ENCODE data around the gene SLC35F1.

Gene SLC35F1

DNA sequence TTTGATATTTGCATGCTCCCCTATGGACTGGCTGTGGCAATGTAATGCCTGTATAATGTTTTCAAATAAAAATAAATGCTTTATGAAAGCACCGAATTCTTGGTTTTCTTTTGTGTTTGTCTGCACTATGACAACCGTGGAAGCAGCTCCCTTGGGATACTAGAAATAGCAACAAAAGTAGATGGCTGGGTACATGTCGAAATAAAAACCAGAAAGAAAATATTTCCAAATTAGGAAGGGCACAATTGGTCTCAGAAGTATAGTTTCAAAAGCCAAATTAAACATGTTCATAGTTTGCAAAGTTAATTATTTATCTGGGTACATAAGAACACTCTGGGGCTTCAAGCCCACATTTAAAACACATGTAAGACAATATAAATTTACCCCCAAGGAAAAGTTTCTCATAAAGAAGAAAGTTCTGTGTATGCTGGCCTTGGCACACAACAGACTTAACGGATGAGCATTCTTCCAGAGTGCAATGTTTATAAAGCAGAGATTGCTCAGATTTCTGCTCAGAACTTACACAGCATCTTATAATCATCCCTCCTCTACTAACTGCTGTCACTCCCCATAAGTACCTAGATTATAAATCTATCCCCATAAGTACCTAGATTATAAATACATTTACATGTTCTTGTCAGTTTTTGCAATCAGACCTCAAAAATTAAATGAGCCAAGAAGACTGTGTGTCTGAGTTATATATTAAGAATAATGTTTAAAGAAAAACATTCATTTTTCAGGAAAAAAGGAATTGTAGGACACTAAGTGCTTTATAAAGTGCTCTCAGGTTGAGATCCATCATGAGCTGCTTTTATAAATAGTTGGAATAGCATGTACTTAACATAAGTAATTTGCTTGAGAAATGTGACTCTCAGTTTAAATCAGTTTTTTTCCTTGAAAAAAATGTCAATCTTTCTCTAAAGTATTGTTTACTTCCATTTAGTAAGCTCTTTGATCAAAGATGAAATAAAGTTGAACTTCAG lies 410.8 kb downstream of the SLC35F1 start:
- DNase-seq (ENCODE audit: low spot score), result peak; percentile 19

DNA sequence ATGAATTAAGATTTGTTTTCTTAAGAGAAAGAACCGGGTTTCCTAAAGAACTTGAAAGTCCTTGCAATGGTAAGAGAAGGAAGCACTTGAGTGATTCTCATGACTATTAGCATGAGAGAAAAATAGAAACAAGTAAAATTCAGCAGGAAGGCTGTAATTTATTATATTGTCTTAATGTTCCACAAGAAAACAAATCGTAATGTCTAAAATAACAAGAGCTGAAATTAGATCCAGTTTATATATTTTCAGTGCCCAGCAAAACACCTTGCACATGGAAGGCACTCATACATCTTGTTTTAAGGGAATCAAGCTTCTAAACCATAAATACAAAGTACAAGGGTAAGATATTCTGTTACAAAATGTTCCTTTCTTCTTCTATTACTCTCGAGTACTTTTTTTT lies 411.6 kb downstream of the SLC35F1 start:
- DNase-seq (ENCODE audit: low spot score), result no peak

DNA sequence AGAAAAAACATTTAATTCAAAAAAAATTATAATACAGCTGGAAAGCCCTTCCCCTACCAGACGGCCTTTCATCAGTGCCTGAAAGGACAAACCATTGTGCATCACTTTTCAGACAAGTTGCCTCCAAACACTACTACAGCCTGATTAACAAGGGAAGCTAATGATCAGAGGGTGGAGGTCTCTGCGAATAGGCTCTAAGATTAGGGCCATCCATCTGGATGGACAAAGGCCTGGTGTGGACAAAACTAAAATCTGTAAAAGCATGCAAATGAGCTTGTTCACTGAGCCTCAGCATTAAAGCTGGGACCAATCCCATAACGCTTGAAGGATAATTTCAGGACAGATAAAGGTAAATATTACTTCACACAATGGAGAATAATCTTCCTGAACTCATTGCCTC lies 412.4 kb downstream of the SLC35F1 start:
- DNase-seq (ENCODE audit: low spot score), result no peak

DNA sequence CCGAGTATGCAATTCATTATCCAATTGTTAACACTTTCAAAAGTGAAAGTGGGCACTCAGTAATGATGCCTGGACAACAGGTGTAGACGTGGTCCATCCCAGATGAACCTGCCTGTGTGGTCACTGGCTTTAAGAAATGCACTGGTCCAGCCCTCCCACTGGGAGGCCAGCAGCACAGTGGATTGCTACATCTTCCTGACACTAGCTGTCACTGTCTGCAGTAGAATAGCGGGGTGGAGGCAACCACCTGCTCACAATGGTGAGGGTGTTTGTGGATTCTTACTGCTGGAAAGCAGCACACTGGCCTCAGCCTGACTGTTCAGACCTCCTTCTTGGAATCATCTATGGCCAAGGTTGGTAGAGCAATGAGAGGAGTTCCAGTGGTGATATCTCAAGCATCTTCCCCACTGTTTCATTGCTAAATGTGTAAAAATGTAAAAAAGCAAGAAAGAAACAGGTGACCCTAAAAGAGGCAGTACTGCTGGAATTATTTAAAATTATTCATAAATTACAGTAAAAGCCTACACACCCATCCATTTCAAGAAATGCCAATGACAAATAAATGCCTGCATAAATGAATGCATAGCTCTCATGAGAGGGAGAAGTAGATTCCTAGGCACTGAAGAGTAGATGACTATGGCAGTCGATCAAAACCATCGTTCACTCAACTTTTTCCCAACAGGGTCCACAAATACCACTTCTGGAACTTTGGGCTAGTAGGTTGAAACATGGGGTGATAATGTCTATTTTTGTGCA lies 413.0 kb downstream of the SLC35F1 start:
- DNase-seq (ENCODE audit: low spot score), result no peak

DNA sequence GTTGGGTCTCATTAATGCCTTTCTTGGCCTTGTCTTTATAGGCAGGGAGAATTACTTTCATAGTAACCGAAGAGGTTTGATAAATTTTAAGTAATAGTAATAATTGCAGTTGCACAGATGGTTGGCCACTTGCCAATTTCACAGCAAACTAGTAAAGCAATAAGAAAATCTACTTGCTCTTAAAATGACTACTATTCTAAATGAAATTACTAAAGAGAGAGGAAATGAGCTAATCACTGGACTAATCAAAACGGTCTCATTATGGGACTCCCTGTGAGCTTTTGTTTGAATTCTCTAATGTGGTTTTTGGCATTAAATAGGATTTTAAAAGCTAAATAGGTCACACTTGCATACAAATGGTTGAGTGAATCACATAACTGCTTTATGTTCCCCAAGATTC lies 413.6 kb downstream of the SLC35F1 start:
- DNase-seq (ENCODE audit: low spot score), result no peak

DNA sequence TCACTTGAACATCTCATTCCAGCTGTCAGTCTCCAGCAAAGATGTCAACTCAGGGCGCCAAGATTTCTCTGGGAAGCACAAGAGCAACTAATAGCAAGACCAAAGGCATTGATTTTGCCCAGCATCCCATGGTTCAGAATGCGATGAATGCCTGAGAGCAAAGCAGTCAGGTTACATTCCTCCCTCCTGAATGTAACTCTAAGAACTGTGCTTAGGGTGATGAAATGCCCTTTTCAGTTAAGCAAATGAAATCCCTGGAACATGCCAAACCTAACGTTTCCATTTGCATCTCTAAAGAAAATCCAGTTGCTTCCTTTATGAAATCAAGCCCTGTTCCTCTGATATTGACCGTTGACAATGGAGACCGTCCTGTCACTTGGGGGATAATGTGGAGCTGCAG lies 417.1 kb downstream of the SLC35F1 start:
- DNase-seq (ENCODE audit: low spot score), result no peak

DNA sequence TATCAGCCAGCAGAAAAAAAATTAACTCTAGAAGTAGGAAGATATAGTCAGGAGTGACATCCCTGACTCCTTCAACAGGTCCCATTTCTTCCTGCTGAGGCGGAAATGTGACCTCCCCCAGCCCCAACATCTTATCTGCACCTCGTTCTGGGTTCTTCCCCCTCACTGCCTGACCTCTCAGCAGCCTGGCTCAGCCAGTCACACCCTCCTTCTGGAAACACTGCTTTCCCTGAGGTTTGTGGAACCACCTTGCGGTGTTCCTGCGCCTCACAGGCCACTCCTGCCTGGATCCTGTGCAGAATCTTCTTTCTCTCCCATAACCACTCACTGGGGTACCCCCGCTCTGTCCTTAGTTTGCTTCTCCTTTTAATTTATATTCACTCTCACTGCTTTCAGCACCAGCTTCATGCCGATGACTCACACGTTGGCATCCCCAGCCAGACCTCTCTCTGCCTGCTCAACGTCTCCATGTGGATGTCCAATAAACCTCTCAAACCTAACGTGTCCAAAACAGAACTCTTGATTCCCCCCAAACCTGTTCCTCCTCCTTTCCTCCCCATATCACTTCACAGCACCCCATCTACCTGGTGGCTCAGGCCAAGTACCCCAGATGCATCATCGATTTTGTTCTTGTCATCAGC lies 418.3 kb downstream of the SLC35F1 start:
- peak; percentile 40 for DNase-seq (ENCODE audit: low spot score)

DNA sequence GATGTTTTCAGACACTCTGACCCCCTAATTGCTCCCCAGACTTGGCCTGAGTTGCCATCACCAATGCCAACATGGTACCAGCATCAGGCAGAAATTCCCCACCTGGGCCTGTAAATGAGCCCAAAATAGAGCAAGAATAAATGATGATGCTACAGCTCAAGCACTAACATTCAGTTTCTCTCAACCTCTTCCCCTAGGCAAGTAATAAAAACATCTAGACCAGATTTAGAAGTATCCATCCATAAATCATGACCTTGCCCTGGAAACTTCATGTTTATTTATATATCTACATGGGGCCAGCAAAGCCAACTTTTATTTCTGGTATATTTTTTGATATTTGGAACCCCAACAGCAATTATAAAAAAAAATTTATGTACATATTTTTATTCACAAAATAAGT lies 419.6 kb downstream of the SLC35F1 start:
- no peak for DNase-seq (ENCODE audit: low spot score)

DNA sequence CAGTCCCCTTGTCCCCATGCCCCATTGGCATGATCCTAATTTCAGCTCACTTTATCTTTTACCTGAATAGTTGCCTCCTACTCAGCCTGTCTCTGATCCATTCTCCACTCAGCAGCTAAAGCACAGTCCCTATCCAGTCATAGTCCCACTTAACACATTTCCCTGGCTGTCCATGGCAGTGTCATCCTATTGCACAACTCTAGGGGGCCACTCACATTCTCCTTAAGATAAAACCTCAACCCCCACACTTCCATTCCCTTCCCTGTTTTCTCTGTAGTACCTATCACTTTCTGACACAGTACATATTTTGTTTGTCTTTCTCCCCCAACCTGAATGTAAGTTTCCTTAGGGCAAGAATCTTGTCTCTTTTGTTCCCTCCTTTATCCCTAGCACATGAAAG lies 420.2 kb downstream of the SLC35F1 start:
- DNase-seq (ENCODE audit: low spot score), result no peak

DNA sequence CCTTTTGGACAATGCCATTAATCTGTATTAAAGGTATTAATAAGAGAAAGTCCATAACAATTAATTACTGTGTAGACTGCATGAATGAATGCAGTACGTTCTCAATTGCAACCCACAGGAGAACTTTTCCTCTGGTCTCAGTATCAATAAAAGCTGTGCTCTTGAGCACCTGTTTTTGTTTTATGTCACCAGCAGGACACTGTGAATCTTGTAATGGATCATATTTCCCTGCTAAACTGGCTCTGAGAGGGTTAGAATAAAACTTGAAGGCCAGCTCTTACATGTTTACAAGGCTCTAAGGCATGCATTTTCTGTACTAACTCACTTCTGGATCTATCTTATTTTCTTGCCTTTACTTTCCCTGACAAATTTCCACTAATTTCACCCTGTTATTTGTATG lies 426.7 kb downstream of the SLC35F1 start:
- no peak for DNase-seq (ENCODE audit: low spot score)

DNA sequence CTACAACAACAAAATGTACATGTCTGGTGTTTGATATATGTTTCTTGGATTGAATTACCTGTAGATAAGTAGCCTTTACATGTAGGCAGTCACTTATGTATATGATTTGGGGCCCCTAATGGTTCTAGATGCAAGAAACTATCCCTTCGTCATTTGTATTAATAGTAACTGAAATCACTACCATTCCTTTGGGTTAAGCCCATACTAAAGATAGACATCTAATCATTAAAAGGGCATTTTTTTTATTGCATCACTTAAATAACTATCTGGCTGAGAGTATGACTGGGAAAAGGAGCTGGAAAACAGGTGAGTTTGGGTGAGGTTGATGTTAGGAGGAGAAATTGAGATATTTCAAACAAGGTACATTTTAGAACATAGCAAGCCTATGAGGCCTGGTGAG lies 427.6 kb downstream of the SLC35F1 start:
- no peak for DNase-seq (ENCODE audit: low spot score)

DNA sequence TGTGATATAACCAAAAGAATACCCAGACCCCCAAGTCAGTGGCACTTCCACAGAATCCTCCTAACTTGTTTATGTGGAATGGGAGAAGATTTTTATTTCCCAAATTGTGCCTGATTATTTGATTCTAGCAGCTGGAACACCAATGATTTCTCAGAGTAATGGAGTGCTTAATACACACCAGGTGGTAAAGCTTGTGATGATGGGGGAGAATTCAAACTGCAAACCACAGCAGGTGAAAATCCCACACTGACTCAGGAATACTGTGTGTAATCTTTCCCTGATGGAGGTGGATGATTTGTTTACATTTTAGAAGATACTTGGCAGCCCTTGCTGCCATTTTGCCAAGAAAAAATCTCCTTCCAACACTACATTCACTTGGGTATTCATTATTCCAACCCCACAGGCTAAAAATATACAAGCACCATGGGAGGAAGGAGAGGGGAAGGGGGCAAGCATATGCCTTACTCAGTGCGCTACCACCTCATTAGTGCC lies 428.3 kb downstream of the SLC35F1 start:
- no peak for DNase-seq (ENCODE audit: low spot score)

DNA sequence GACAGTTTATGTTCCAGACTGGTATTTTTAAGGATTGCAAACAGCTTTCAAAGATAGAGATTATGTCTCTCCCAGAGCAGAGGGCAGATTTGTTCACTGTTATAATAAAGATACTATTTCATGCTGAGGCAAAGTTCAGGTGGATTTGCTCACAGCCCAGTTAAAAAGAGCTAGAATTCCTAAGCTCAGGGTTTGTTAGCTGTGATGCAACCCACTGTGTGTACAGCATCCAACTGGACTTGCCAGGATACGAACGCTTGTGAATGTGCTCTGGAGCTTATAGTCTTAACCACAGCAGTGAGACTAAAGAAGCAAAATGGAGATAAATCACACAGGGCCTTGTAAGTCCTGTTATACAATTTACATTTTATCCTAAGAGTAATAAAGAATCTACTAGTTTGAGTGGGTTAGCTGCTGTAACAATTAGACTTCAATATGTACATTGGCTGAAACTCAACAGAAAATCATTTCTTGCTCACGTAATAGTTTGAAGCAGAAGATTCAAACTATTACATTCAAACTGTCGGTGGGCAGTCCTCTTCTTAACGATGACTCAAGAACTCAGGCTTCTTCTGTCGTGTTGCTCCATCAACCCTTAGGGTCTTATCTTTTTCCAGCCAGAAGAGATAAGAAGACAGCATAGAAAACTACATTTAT lies 437.1 kb downstream of the SLC35F1 start:
- DNase-seq (ENCODE audit: low spot score), result no peak

DNA sequence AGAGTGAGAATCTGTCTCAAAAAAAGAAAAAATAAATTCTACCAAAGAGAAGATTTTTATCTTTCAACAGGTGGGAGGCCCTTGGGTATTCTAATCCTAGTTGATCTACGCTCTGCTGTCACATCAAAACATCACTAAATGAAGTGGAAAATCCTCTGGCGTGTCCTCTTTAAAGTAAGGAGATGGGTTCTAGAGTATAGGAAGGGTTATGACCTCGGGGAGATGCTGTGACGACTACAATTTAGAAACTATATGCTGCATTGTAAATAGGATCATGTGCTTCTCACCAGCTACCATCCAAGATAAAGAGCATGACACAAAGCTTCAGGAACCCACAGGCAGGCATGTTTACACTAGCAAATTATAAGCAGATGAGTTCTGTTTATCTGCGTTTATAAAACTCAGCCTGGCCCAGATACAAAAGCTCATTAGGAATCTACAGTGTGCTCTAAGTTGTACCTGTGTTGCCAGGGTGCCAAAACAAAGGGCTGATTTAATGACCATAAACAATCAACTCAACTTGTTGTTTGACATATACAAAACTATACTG lies 443.9 kb downstream of the SLC35F1 start:
- DNase-seq (ENCODE audit: low spot score), result peak; percentile 18

DNA sequence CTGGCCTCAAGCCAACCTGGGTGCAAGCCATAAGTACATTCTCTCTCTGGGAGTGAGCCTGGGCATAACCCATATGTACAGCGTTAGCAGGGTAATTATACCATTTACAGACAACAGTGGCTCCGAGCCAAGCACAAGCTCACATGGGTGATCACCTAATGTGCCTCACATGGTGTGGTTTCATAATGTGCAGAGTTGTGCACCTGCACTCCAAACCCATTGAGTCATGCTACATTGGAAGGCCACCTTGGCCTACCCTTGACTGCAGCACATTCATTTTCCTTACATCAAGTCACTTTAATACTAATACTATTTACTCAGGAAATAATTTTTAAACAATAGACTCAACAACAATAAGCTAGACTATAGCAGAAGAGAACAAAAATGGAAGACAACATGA lies 446.5 kb downstream of the SLC35F1 start:
- DNase-seq (ENCODE audit: low spot score), result no peak

DNA sequence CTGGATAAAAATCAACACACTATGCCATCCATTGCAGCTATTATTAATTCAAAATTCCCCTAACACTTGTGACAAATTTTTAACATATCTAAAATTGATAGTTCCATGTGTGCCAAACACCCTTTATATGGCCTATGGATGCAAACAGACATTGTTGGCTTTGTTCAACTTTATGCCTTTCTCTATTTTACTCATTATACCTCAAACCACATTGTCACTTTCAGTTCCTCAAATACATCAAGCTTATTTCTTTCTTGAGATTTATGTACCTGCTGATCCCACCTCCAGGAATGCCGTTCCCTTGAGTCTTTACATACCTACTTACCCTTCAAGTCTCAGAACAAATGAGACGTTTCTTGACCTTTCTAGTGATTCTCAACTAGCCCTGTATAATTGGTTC lies 447.6 kb downstream of the SLC35F1 start:
- DNase-seq (ENCODE audit: low spot score), result no peak

DNA sequence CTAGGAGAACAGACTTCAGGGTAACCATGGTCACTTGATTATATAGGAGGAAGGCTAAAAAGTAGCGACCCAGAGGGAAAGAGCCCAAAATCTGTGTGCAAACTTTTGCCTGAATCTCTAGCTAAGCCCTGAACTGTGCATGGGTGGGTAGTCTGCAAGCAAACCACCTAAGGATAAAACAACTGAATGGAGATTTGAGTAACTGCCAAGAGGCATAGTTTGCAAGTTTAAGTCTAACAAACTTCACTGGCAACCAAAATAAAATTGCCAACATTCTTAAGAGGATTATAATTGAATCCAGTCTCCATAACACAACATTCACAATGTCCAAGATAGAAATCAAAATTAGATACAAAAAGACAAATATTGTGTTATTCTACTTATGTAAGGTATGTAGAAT lies 449.0 kb downstream of the SLC35F1 start:
- no peak for DNase-seq (ENCODE audit: low spot score)

DNA sequence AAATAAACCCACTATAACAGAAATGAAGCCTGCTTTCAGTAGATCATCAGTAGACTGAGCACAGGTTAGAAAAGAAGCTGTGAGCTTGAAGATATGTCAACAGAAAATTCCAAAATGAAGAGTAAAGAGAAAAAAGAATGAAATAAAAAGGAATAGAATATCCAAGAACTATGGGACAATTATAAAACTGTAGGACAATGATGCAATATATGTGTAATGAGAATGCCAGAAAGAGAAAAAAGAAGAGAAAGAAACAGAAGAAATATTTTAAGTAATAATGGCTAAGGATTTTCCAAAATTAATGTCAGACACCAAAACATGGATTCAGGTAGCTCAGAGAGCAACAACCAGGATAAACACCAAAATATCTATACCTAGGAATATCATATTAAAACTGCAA lies 449.6 kb downstream of the SLC35F1 start:
- no peak for DNase-seq (ENCODE audit: low spot score)

All from AG20443 (cell line).